GM20431 (cell line): ENCODE results near the gene LCMT1.
"Not testable (repeated sequence)": the region's sequence is repeated elsewhere in the genome, so short reads cannot be mapped to it uniquely, and the experiment has no call there.

Experiments
- in situ Hi-C: fragments of 300-500 bp; cut with MseI, MboI; formaldehyde crosslinking; loops from one replicate; pipeline ENCODE4 v1.15.0; 2020; ENCODE audit warnings: low sequenced_read_pairs; ENCODE audit not compliant: unreplicated experiment

LCMT1 gene

GRCh38 chr16:25092441-25092840, 19.1 kb upstream of the LCMT1 start:
- in situ Hi-C loops: loop anchor here (25.0 kb wide), 1 partner anchor 255 kb away; the partner anchor contains the start of gene SLC5A11

GRCh38 chr16:25093208-25094061, 18.1 kb upstream of the LCMT1 start:
- in situ Hi-C loops: loop anchor here (25.0 kb wide), 1 partner anchor 256 kb away; the partner anchor contains the start of gene SLC5A11

GRCh38 chr16:25094596-25094995, 16.9 kb upstream of the LCMT1 start:
- in situ Hi-C loops: loop anchor here (25.0 kb wide), 1 partner anchor 257 kb away; the partner anchor contains the start of gene SLC5A11

GRCh38 chr16:25095636-25096035, 15.9 kb upstream of the LCMT1 start:
- in situ Hi-C loops: loop anchor here (25.0 kb wide), 1 partner anchor 258 kb away; the partner anchor contains the start of gene SLC5A11

- in situ Hi-C loops: loop anchor here (25.0 kb wide), 1 partner anchor 260 kb away; the partner anchor contains the start of gene SLC5A11
These were observed 14.1 kb upstream of the LCMT1 start for GRCh38 chr16:25097276-25097975.

GRCh38 chr16:25100511-25100910, 11.0 kb upstream of the LCMT1 start:
- in situ Hi-C loops: no loop called here

GRCh38 chr16:25106567-25107465, 4.7 kb upstream of the LCMT1 start:
- in situ Hi-C loops: no loop called here

- in situ Hi-C loops: no loop called here
These were observed 4.1 kb upstream of the LCMT1 start for GRCh38 chr16:25107466-25107792.

GRCh38 chr16:25108054-25108453, 3.5 kb upstream of the LCMT1 start:
- in situ Hi-C loops: no loop called here

GRCh38 chr16:25109643-25110042, 1.9 kb upstream of the LCMT1 start:
- in situ Hi-C loops: no loop called here

- in situ Hi-C loops: no loop called here
These were observed 1.1 kb upstream of the LCMT1 start for GRCh38 chr16:25110387-25110947.

- in situ Hi-C loops: no loop called here
These were observed 2.6 kb downstream of the LCMT1 start for GRCh38 chr16:25114121-25114520.

- in situ Hi-C loops: no loop called here
These were observed 7.5 kb downstream of the LCMT1 start for GRCh38 chr16:25118851-25119578.

- in situ Hi-C loops: no loop called here
These were observed 10.5 kb downstream of the LCMT1 start for GRCh38 chr16:25121824-25122600.

GRCh38 chr16:25124503-25124902, 13.0 kb downstream of the LCMT1 start:
- in situ Hi-C loops: no loop called here

- in situ Hi-C loops: not testable (repeated sequence)
These were observed 14.6 kb downstream of the LCMT1 start for GRCh38 chr16:25126086-25126666.

- in situ Hi-C loops: no loop called here
These were observed 15.3 kb downstream of the LCMT1 start for GRCh38 chr16:25126820-25127232.

GRCh38 chr16:25132751-25133150, 21.2 kb downstream of the LCMT1 start:
- in situ Hi-C loops: not testable (repeated sequence)
